ENCODE results near the gene NHERF1.

The NHERF1 gene

GRCh38 chr17:74728033-74728701 lies 20.3 kb upstream of the NHERF1 start:
- TF ChIP-seq FOXP2 (optimal IDR thresholded peaks at IDR 0.05; ENCODE audit: borderline replicate concordance, extremely low read depth, extremely low read length, insufficient read depth) (no peak), TAF1 (IDR thresholded peaks at IDR 0.05; ENCODE audit: borderline replicate concordance, insufficient read depth, low read length) (no peak)

- TF ChIP-seq, protein P1, sequence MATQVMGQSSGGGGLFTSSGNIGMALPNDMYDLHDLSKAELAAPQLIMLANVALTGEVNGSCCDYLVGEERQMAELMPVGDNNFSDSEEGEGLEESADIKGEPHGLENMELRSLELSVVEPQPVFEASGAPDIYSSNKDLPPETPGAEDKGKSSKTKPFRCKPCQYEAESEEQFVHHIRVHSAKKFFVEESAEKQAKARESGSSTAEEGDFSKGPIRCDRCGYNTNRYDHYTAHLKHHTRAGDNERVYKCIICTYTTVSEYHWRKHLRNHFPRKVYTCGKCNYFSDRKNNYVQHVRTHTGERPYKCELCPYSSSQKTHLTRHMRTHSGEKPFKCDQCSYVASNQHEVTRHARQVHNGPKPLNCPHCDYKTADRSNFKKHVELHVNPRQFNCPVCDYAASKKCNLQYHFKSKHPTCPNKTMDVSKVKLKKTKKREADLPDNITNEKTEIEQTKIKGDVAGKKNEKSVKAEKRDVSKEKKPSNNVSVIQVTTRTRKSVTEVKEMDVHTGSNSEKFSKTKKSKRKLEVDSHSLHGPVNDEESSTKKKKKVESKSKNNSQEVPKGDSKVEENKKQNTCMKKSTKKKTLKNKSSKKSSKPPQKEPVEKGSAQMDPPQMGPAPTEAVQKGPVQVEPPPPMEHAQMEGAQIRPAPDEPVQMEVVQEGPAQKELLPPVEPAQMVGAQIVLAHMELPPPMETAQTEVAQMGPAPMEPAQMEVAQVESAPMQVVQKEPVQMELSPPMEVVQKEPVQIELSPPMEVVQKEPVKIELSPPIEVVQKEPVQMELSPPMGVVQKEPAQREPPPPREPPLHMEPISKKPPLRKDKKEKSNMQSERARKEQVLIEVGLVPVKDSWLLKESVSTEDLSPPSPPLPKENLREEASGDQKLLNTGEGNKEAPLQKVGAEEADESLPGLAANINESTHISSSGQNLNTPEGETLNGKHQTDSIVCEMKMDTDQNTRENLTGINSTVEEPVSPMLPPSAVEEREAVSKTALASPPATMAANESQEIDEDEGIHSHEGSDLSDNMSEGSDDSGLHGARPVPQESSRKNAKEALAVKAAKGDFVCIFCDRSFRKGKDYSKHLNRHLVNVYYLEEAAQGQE (IDR thresholded peaks at IDR 0.05; ENCODE audit: insufficient read depth in 1 of 2, low read depth in 2 of 2, low read length in 2 of 2), result no peak
- TF ChIP-seq SIN3A (IDR thresholded peaks at IDR 0.05; ENCODE audit: borderline replicate concordance, insufficient read depth, low read length) (no peak), FOXP2 (optimal IDR thresholded peaks at IDR 0.05; ENCODE audit: borderline replicate concordance, extremely low read depth, extremely low read length, insufficient read depth) (no peak), TAF1 (IDR thresholded peaks at IDR 0.05; ENCODE audit: borderline replicate concordance, insufficient read depth, low read length) (no peak), POLR2AphosphoS5 (IDR thresholded peaks at IDR 0.05; ENCODE audit: low read depth, low read length) (no peak)
Observed at GRCh38 chr17:74728702-74729075, 19.7 kb upstream of the NHERF1 start.

- no peak for TF ChIP-seq FOXP2 (optimal IDR thresholded peaks at IDR 0.05; ENCODE audit: borderline replicate concordance, extremely low read depth, extremely low read length, insufficient read depth)
- TF ChIP-seq TAF1 (IDR thresholded peaks at IDR 0.05; ENCODE audit: borderline replicate concordance, insufficient read depth, low read length), result no peak
- TF ChIP-seq POLR2AphosphoS5 (IDR thresholded peaks at IDR 0.05; ENCODE audit: low read depth, low read length), result no peak
- TF ChIP-seq, protein P1 (IDR thresholded peaks at IDR 0.05; ENCODE audit: insufficient read depth in 1 of 2, low read depth in 2 of 2, low read length in 2 of 2), result no peak
- TF ChIP-seq SIN3A (IDR thresholded peaks at IDR 0.05; ENCODE audit: borderline replicate concordance, insufficient read depth, low read length), result no peak
Observed at GRCh38 chr17:74729368-74729767, 19.1 kb upstream of the NHERF1 start.

DNA sequence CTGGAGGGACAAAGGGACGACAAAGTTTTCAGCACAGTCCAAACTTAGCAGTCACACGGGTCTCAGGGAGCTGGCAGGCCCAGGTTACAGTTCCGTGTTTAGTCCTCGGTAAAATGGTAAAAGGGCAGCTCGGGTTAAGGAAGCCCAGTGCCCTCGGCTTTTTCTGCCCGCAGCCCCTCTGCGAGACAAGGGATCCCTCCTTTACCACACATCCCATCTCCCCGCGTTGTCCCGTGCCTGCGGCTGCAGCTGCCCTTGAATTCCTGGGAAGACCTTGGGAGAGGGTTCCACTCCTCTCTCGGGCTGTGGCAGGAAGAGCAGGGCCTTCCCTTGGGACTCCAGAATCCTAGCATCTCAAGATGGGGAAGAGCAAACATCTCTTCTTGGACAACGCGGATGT lies 18.6 kb upstream of the NHERF1 start:
- no peak for TF ChIP-seq POLR2AphosphoS5 (IDR thresholded peaks at IDR 0.05; ENCODE audit: low read depth, low read length)
- no peak for TF ChIP-seq SIN3A (IDR thresholded peaks at IDR 0.05; ENCODE audit: borderline replicate concordance, insufficient read depth, low read length)
- no peak for TF ChIP-seq FOXP2 (optimal IDR thresholded peaks at IDR 0.05; ENCODE audit: borderline replicate concordance, extremely low read depth, extremely low read length, insufficient read depth)
- TF ChIP-seq, protein P1 (IDR thresholded peaks at IDR 0.05; ENCODE audit: insufficient read depth in 1 of 2, low read depth in 2 of 2, low read length in 2 of 2), result no peak
- TF ChIP-seq TAF1 (IDR thresholded peaks at IDR 0.05; ENCODE audit: borderline replicate concordance, insufficient read depth, low read length), result no peak

- TF ChIP-seq TAF1 (IDR thresholded peaks at IDR 0.05; ENCODE audit: borderline replicate concordance, insufficient read depth, low read length) (no peak), FOXP2 (optimal IDR thresholded peaks at IDR 0.05; ENCODE audit: borderline replicate concordance, extremely low read depth, extremely low read length, insufficient read depth) (no peak), SIN3A (IDR thresholded peaks at IDR 0.05; ENCODE audit: borderline replicate concordance, insufficient read depth, low read length) (no peak), POLR2AphosphoS5 (IDR thresholded peaks at IDR 0.05; ENCODE audit: low read depth, low read length) (no peak)
- TF ChIP-seq, protein P1 (IDR thresholded peaks at IDR 0.05; ENCODE audit: insufficient read depth in 1 of 2, low read depth in 2 of 2, low read length in 2 of 2), result no peak
Observed at GRCh38 chr17:74730491-74731346, 17.7 kb upstream of the NHERF1 start.
